Measurements from ENCODE around the gene RLBP1. TPM values are rescaled to one million over a fixed set of nuclear protein-coding genes. Genes with fewer than 3 reads are reported as not detected.

RLBP1 gene
- total and polyA plus RNA-seq, 2 experiments from 2014 or later, result not detected

DNA sequence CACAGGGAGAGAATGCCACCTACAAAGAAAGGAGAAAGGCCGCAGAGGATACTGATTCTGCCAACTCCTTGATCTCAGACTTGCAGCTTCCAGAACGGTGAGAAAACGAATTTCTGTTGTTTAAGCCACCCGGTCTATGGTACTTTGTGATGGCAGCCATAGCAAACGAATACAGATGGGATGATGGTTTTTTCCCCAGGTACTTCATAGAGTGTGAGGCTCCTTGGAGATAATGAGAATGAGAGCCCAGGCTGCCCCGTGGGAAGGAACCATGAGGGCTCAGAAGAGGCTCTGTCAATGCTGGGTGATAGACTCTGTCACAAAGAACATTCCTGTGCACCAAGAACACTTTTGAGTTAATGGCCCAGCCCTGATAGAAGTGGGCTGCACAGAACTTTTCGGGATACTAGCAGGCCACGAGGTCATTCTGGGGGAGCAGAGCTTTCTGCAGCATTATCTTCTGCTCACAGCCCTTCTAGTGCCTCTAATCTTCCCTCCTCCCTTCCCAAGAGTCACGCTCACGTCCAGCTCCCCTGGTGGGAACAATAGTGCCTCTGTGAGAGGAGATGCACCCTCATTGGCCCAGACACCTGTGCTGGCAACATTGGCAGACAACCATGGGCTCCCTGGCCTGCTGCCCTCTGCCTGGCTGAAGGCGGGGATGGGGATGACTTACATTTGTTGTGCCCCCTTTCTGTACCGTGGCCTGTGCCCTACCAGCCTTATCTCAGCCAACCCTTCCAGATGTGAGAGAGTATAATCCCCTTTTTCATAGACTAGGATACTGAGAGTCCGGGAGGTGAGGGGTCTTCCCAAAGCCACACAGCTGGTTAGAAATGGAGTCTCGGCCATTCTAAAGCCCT, 5.2 kb upstream of the RLBP1 start:
- Histone ChIP-seq H3K36me3 (ENCODE audit: insufficient read depth) (no peaks in the 10 kb centered on the region), H3K27me3 (ENCODE audit: insufficient read depth) (no peaks in the 10 kb centered on the region), H4K20me1 (replicated peaks; ENCODE audit: insufficient read depth) (no peaks in the 10 kb centered on the region), H3F3A (replicated peaks; ENCODE audit: low read depth) (no peaks in the 10 kb centered on the region), H3K4me1 (ENCODE audit: insufficient read depth) (no peaks in the 10 kb centered on the region), H3K27ac (ENCODE audit: low read depth) (no peak overlapping the region), H3K79me2 (replicated peaks; ENCODE audit: insufficient read depth) (no peaks in the 10 kb centered on the region), H3K9me2 (ENCODE audit: insufficient read depth) (no peaks in the 10 kb centered on the region), H3K4me2 (no peak overlapping the region), H3K4me3 (no peak overlapping the region), H2AFZ (no peak overlapping the region; the same call in 1 of the 2 replicates)
- Mint-ChIP-seq H3K27ac (no peak overlapping the region), H3K9me3 (no peaks in the 10 kb centered on the region), H3K4me3 (no peak overlapping the region), H3K36me3 (ENCODE audit: low read depth) (no peaks in the 10 kb centered on the region), H3K27me3 (ENCODE audit: insufficient read depth, low read depth, poor library complexity) (no peaks in the 10 kb centered on the region), H3K4me1 (no peaks in the 10 kb centered on the region; the same call in 2 of the 3 replicates)
- DNase-seq (ENCODE audit: low spot score), result no peak
- TF ChIP-seq EZH2 (IDR thresholded peaks at IDR 0.05; ENCODE audit: low read depth, unreplicated experiment), result no peak
- no peak for TF ChIP-seq ZNF114 (CRISPR knock-in tag; IDR thresholded peaks at IDR 0.05)
- no peak for TF ChIP-seq NANOG (IDR thresholded peaks at IDR 0.05; ENCODE audit: borderline replicate concordance)
- TF ChIP-seq ZNF331 (CRISPR knock-in tag; IDR thresholded peaks at IDR 0.05; ENCODE audit: low read depth), result no peak
- no peak for TF ChIP-seq POLR2AphosphoS5 (IDR thresholded peaks at IDR 0.05; ENCODE audit: low read depth)
- TF ChIP-seq CREB1 (CRISPR knock-in tag; IDR thresholded peaks at IDR 0.05; ENCODE audit: low read depth), result no peak
- TF ChIP-seq ETS1 (IDR thresholded peaks at IDR 0.05), result no peak
- no peak for TF ChIP-seq JUNB (IDR thresholded peaks at IDR 0.05; ENCODE audit: unreplicated experiment)
- no peak for TF ChIP-seq REST (IDR thresholded peaks at IDR 0.05; ENCODE audit: unreplicated experiment)
- TF ChIP-seq ZNF462 (CRISPR knock-in tag; IDR thresholded peaks at IDR 0.05), result no peak
- TF ChIP-seq, protein P1, sequence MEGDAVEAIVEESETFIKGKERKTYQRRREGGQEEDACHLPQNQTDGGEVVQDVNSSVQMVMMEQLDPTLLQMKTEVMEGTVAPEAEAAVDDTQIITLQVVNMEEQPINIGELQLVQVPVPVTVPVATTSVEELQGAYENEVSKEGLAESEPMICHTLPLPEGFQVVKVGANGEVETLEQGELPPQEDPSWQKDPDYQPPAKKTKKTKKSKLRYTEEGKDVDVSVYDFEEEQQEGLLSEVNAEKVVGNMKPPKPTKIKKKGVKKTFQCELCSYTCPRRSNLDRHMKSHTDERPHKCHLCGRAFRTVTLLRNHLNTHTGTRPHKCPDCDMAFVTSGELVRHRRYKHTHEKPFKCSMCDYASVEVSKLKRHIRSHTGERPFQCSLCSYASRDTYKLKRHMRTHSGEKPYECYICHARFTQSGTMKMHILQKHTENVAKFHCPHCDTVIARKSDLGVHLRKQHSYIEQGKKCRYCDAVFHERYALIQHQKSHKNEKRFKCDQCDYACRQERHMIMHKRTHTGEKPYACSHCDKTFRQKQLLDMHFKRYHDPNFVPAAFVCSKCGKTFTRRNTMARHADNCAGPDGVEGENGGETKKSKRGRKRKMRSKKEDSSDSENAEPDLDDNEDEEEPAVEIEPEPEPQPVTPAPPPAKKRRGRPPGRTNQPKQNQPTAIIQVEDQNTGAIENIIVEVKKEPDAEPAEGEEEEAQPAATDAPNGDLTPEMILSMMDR (conservative IDR thresholded peaks at IDR 0.05; ENCODE audit: low read depth in 2 of 2), result no peak
- no peak for TF ChIP-seq STAT1 (IDR thresholded peaks at IDR 0.05; ENCODE audit: unreplicated experiment)
- ATAC-seq, result no peak
